BJ (cell line): ENCODE data around the gene ABLIM1. TPM values are rescaled to one million over a fixed set of nuclear protein-coding genes. Genes with fewer than 3 reads are reported as not detected.
"Not testable (repeated sequence)": the region's sequence is repeated elsewhere in the genome, so short reads cannot be mapped to it uniquely, and the experiment has no call there.

ENCODE experiments used
- CTCF ChIA-PET: fragments of 350-600 bp; formaldehyde crosslinking; extraction: SDS; loops from one replicate; lab custom pipeline; 2021; ENCODE audit warnings: antibody characterized with exemption, inconsistent platforms; lab: Yijun Ruan, JAX
- POLR2A ChIA-PET: fragments of 300-600 bp; sonication (Branson Sonifier 250); formaldehyde crosslinking; extraction: SDS; loops from one replicate; lab custom pipeline; 2021; ENCODE audit warnings: antibody characterized with exemption; lab: Charles Lee
- DNase-seq: peaks from one replicate; pipeline ENCODE4 v3.0.0-alpha.2; 2011; ENCODE audit warnings: low read depth
- H3K27me3 ChIP-seq: 2 replicates; pipeline ENCODE4 v1.6.0; 2011; ENCODE audit warnings: low read length; ENCODE audit not compliant: control insufficient read depth, insufficient read depth
- H3K36me3 ChIP-seq: 2 replicates; pipeline ENCODE4 v1.5.1; 2011; ENCODE audit warnings: low read length; ENCODE audit not compliant: control insufficient read depth, insufficient read depth
- H3K4me3 ChIP-seq: 2 replicates; pipeline ENCODE4 v1.5.1; 2011; ENCODE audit warnings: low read depth, mild to moderate bottlenecking, control low read depth, low read length
- polyA plus RNA-seq: library from polyadenylated mRNA; depleted of rRNA; stranded (reverse); fragments of >200 nt; gene quantifications from 2 replicates; pipeline ENCODE4 v1.2.3, GENCODE V29; 2011
- TF ChIP-seq, protein P1 (sequence below): IDR thresholded peaks from 2 replicates; pipeline ENCODE4 v1.5.1; 2011; ENCODE audit warnings: low read depth, mild to moderate bottlenecking, control low read depth, inconsistent platforms, low read length, moderate library complexity; ENCODE audit not compliant: insufficient read depth

Gene ABLIM1
- polyA plus RNA-seq, 1 experiment: 14.4 TPM

- Histone ChIP-seq H3K36me3 (no peaks in the 10 kb centered on the region), H3K27me3 (no peaks in the 10 kb centered on the region), H3K4me3 (no peak overlapping the region)
- peak; percentile 50 for DNase-seq
- TF ChIP-seq, protein P1, sequence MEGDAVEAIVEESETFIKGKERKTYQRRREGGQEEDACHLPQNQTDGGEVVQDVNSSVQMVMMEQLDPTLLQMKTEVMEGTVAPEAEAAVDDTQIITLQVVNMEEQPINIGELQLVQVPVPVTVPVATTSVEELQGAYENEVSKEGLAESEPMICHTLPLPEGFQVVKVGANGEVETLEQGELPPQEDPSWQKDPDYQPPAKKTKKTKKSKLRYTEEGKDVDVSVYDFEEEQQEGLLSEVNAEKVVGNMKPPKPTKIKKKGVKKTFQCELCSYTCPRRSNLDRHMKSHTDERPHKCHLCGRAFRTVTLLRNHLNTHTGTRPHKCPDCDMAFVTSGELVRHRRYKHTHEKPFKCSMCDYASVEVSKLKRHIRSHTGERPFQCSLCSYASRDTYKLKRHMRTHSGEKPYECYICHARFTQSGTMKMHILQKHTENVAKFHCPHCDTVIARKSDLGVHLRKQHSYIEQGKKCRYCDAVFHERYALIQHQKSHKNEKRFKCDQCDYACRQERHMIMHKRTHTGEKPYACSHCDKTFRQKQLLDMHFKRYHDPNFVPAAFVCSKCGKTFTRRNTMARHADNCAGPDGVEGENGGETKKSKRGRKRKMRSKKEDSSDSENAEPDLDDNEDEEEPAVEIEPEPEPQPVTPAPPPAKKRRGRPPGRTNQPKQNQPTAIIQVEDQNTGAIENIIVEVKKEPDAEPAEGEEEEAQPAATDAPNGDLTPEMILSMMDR: no peak
- CTCF ChIA-PET: interaction anchor here (1.0 to 1.4 kb wide), 4 partner anchors 123 to 227 kb away, joined by 3 to 4 read pairs (median 4); partner anchors contain the start of gene FHIP2A
- POLR2A ChIA-PET: no interaction called here
Measured at GRCh38 chr10:114698271-114699061, 40.4 kb upstream of the ABLIM1 start.

DNA sequence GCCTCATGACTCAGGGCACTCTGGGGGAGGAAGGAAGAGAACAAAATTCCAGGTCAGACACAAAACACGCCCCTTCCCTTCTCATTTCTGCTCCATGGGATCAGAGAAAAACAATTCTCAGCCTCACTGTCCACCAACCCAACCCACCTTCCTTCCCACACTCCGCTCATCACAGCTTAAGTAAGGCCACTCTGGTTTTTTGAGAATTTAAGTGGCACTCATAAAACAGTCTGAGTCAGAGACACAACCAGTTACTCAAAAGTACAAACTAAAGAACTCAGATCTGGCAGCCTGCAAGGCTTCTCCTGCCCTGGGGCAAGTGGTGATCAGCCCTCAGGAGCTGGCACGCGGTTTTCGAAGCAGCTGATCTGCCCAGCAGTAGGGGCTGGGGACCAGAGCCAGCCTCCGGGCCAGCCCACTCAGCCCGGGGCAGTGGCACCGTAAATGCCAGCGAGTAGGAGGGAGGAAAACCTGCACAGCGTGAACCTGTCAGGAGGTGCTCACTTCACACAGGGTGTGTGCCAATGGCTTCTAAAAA, 39.1 kb upstream of the ABLIM1 start:
- no peak overlapping the region for H3K4me3 ChIP-seq
- POLR2A ChIA-PET: no interaction called here
- no peaks in the 10 kb centered on the region for H3K27me3 ChIP-seq
- CTCF ChIA-PET: interaction anchor here (1.1 to 1.5 kb wide), 2 partner anchors 13 to 89 kb away, joined by 3 to 4 read pairs; no protein-coding TSS in a partner anchor
- H3K36me3 ChIP-seq: no peaks in the 10 kb centered on the region
- TF ChIP-seq, protein P1: no peak
- peak; percentile 85 for DNase-seq

GRCh38 chr10:114696301-114696700, 38.2 kb upstream of the ABLIM1 start:
- H3K36me3 ChIP-seq, POLR2A ChIA-PET, H3K4me3 ChIP-seq, H3K27me3 ChIP-seq, DNase-seq: not testable (repeated sequence)
- CTCF ChIA-PET: interaction anchor here (1.2 to 1.5 kb wide), 3 partner anchors 15 to 145 kb away, joined by 3 to 4 read pairs (median 3); no protein-coding TSS in a partner anchor

GRCh38 chr10:114694752-114695151, 36.7 kb upstream of the ABLIM1 start:
- H3K4me3 ChIP-seq: no peak overlapping the region
- H3K36me3 ChIP-seq: no peaks in the 10 kb centered on the region
- ChIA-PET POLR2A (interaction anchor here (0.7 kb wide), 1 partner anchor 419 kb away, joined by 3 read pairs; no protein-coding TSS in a partner anchor), CTCF (interaction anchor here (0.6 to 1.7 kb wide), 8 partner anchors 13 to 240 kb away, joined by 3 to 5 read pairs (median 3); no protein-coding TSS in a partner anchor)
- TF ChIP-seq, protein P1: 0 out of 2 replicates have a peak, but pooled peaks have one; percentile 24
- H3K27me3 ChIP-seq: no peaks in the 10 kb centered on the region
- DNase-seq: no peak

- TF ChIP-seq, protein P1: no peak
- ChIA-PET CTCF (interaction anchor here (0.6 to 1.7 kb wide), 6 partner anchors 44 to 239 kb away, joined by 3 to 5 read pairs (median 3); no protein-coding TSS in a partner anchor), POLR2A (no interaction called here)
- DNase-seq: no peak
- no peak overlapping the region for H3K4me3 ChIP-seq
- no peaks in the 10 kb centered on the region for H3K27me3 ChIP-seq
- H3K36me3 ChIP-seq: no peaks in the 10 kb centered on the region
Measured at GRCh38 chr10:114694062-114694461, 36.0 kb upstream of the ABLIM1 start.
